Keratinocyte (primary cell): ENCODE results near the gene CAPN1.

Experiments used
- EZH2 ChIP-seq: IDR thresholded peaks from one replicate; pipeline ENCODE4 v1.6.1; 2012; ENCODE audit warnings: inconsistent platforms, mild to moderate bottlenecking, low read length, moderate library complexity
- TF ChIP-seq, protein P1 (sequence below), 3 experiments: IDR thresholded peaks in 1 of 3; conservative IDR thresholded peaks in 1 of 3; optimal IDR thresholded peaks in 1 of 3; 2 replicates in 2 of 3; 3 replicates in 1 of 3; pipeline versions ENCODE3 to v1.5.1; 2011; ENCODE audit warnings: low read length in 3 of 3, mild to moderate bottlenecking in 3 of 3, moderate library complexity in 2 of 3, control low read depth in 1 of 3, inconsistent platforms in 1 of 3; ENCODE audit not compliant: insufficient read depth in 2 of 3; ENCODE audit errors: extremely low read depth in 1 of 3

- TF ChIP-seq, protein P1, sequence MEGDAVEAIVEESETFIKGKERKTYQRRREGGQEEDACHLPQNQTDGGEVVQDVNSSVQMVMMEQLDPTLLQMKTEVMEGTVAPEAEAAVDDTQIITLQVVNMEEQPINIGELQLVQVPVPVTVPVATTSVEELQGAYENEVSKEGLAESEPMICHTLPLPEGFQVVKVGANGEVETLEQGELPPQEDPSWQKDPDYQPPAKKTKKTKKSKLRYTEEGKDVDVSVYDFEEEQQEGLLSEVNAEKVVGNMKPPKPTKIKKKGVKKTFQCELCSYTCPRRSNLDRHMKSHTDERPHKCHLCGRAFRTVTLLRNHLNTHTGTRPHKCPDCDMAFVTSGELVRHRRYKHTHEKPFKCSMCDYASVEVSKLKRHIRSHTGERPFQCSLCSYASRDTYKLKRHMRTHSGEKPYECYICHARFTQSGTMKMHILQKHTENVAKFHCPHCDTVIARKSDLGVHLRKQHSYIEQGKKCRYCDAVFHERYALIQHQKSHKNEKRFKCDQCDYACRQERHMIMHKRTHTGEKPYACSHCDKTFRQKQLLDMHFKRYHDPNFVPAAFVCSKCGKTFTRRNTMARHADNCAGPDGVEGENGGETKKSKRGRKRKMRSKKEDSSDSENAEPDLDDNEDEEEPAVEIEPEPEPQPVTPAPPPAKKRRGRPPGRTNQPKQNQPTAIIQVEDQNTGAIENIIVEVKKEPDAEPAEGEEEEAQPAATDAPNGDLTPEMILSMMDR (optimal IDR thresholded peaks at IDR 0.05 in 1 of 3, IDR thresholded peaks at IDR 0.05 in 1 of 3, conservative IDR thresholded peaks at IDR 0.05 in 1 of 3; ENCODE audit: extremely low read depth in 1 of 3, insufficient read depth in 2 of 3, low read length in 3 of 3), result no peak
- TF ChIP-seq EZH2, result no peak
Observed at GRCh38 chr11:65204143-65204542, 22.4 kb downstream of the CAPN1 start.
